ENCODE measurements around the gene PFDN6.
"Not testable (repeated sequence)": the region's sequence is repeated elsewhere in the genome, so short reads cannot be mapped to it uniquely, and the experiment has no call there.

The PFDN6 gene

GRCh38 chr6:33288921-33289783 lies at the start of gene PFDN6, which contains the start of gene WDR46:
Gene PFDN6, plus strand, starts transcription at chr6:33289601. Its CDS starts 256 bp downstream, at chr6:33289857.
Gene WDR46, minus strand, starts transcription at chr6:33289239. Its CDS starts 69 bp downstream, at chr6:33289170.
- DNase-seq (ENCODE audit: low read depth in 2 of 2, low spot score in 1 of 2) = peak in 1 of 2 donors; percentile 59

- DNase-seq (ENCODE audit: low read depth in 2 of 2, low spot score in 1 of 2) = no peak
These were observed 47.4 kb upstream of the PFDN6 start for GRCh38 chr6:33241968-33242367.

GRCh38 chr6:33243476-33243875 lies 45.9 kb upstream of the PFDN6 start:
- DNase-seq (ENCODE audit: low read depth in 2 of 2, low spot score in 1 of 2) = no peak

GRCh38 chr6:33247977-33248642 lies 41.3 kb upstream of the PFDN6 start:
- DNase-seq (ENCODE audit: low read depth in 2 of 2, low spot score in 1 of 2) = peak; percentile 86 to 88

- DNase-seq (ENCODE audit: low read depth in 2 of 2, low spot score in 1 of 2) = no peak
These were observed 40.8 kb upstream of the PFDN6 start for GRCh38 chr6:33248643-33248931.

- peak; percentile 84 to 87 for DNase-seq (ENCODE audit: low read depth in 2 of 2, low spot score in 1 of 2)
These were observed 40.3 kb upstream of the PFDN6 start for GRCh38 chr6:33248932-33249731.

GRCh38 chr6:33249732-33250630 lies 39.4 kb upstream of the PFDN6 start:
- no peak for DNase-seq (ENCODE audit: low read depth in 2 of 2, low spot score in 1 of 2)

GRCh38 chr6:33250731-33251130 lies 38.7 kb upstream of the PFDN6 start:
- DNase-seq (ENCODE audit: low read depth in 2 of 2, low spot score in 1 of 2) = no peak

- DNase-seq (ENCODE audit: low read depth in 2 of 2, low spot score in 1 of 2) = no peak
These were observed 37.9 kb upstream of the PFDN6 start for GRCh38 chr6:33251395-33252012.

GRCh38 chr6:33252759-33253158 lies 36.6 kb upstream of the PFDN6 start:
- DNase-seq (ENCODE audit: low read depth in 2 of 2, low spot score in 1 of 2) = no peak

GRCh38 chr6:33254591-33254990 lies 34.8 kb upstream of the PFDN6 start:
- no peak for DNase-seq (ENCODE audit: low read depth in 2 of 2, low spot score in 1 of 2)

GRCh38 chr6:33259032-33259431 lies 30.4 kb upstream of the PFDN6 start:
- no peak for DNase-seq (ENCODE audit: low read depth in 2 of 2, low spot score in 1 of 2)

- DNase-seq (ENCODE audit: low read depth in 2 of 2, low spot score in 1 of 2) = not testable (repeated sequence)
These were observed 26.9 kb upstream of the PFDN6 start for GRCh38 chr6:33262490-33262889.

GRCh38 chr6:33264015-33264414 lies 25.4 kb upstream of the PFDN6 start:
- DNase-seq (ENCODE audit: low read depth in 2 of 2, low spot score in 1 of 2) = no peak

- no peak for DNase-seq (ENCODE audit: low read depth in 2 of 2, low spot score in 1 of 2)
These were observed 18.3 kb upstream of the PFDN6 start for GRCh38 chr6:33271117-33271467.

GRCh38 chr6:33271468-33272274 lies 17.7 kb upstream of the PFDN6 start, which contains the start of the genes RPS18 and VPS52:
Gene RPS18, plus strand, starts transcription at chr6:33272075. Its CDS starts 45 bp downstream, at chr6:33272120.
Gene VPS52, minus strand, starts transcription at chr6:33271876. Its CDS starts 201 bp downstream, at chr6:33271675.
- peak; percentile 72 to 83 for DNase-seq (ENCODE audit: low read depth in 2 of 2, low spot score in 1 of 2)

GRCh38 chr6:33272275-33273128 lies 16.9 kb upstream of the PFDN6 start:
- DNase-seq (ENCODE audit: low read depth in 2 of 2, low spot score in 1 of 2) = no peak
